ENCODE results near the gene ZDHHC9.

Gene ZDHHC9

DNA sequence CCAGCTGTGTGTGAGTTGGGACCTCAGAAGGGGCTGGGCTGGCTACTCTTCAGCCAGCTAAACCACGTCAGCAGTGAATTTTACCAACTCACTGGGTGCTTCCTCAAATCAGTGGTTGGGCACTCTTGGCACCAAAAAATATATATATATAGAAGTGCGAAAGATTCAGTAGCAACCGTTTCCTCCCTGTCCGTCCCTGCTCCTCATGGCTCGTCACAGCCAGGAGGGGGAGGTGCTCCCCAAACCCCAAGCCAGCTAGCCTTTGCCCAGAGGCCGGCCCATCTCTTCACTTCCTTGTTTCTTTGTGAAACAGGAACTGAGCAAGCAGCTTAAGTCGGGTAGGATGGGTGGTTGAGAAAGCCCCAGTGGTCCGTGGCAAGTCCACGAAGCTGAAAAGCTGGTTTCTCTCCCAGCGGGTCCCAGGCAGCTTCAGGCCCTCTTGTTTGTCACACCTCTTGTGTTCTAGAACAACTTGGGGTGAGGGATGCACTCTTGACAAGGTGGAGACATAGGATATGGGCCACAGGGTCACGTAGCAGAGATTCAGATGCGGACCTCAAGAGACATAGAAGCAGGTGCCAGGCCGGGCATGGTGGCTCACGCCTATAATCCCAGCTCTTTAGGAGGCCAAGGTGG is 70.8 kb downstream of the ZDHHC9 start:
- H3K4me1 Mint-ChIP-seq (ENCODE audit: low read depth), result peaks cover 62% of the 10 kb centered on the region
- H3K27me3 Mint-ChIP-seq (ENCODE audit: low read depth), result no peaks in the 10 kb centered on the region
- H3K9me3 Mint-ChIP-seq, result no peaks in the 10 kb centered on the region
- H3K36me3 Mint-ChIP-seq (ENCODE audit: low read depth), result peaks cover 2% of the 10 kb centered on the region
- peak overlapping the region; percentile 93 for H3K27ac Mint-ChIP-seq
- H3K4me3 Mint-ChIP-seq, result peak overlapping the region; percentile 53
- peak; percentile 47 for DNase-seq (ENCODE audit: low spot score)

DNA sequence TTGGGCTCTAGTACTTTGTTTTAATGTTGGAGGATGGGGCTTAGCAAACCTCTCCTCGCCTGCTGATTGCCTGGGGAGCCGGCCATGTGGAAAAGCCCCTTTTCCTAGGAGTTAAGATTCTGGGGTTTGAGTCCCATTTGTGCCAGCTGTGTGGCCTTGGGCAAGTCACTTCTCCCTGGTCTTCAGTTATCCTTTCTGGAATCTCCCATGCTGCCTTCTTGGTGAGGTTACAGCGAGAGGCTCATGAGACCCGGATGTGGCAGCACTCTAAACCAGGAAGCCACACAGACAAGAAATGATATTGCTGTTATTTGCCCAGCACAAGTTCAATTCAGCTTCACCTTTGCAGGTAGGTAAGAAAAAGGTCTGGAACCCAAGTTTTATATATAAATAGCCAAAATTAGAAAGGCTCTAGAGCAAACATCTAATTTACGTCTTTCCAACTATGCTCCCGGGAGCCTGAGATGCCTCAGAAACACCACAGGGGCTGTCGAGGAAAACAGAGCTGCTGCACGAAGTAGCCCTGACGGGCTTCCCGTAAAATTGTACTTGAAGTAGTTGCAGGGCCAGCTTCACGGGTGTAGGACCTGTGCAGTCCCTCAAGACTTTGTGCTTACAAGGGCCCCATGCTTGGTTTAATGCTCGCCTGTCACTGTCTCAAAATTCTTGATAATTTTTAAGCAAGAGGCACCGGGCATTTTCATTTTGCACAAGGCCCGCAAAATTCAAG is 72.3 kb downstream of the ZDHHC9 start:
- Mint-ChIP-seq H3K4me1 (ENCODE audit: low read depth) (peaks cover 55% of the 10 kb centered on the region), H3K36me3 (ENCODE audit: low read depth) (peaks cover 2% of the 10 kb centered on the region), H3K27me3 (ENCODE audit: low read depth) (no peaks in the 10 kb centered on the region), H3K4me3 (peak overlapping the region; percentile 50), H3K9me3 (no peaks in the 10 kb centered on the region), H3K27ac (peak overlapping the region; percentile 88)
- no peak for DNase-seq (ENCODE audit: low spot score)

DNA sequence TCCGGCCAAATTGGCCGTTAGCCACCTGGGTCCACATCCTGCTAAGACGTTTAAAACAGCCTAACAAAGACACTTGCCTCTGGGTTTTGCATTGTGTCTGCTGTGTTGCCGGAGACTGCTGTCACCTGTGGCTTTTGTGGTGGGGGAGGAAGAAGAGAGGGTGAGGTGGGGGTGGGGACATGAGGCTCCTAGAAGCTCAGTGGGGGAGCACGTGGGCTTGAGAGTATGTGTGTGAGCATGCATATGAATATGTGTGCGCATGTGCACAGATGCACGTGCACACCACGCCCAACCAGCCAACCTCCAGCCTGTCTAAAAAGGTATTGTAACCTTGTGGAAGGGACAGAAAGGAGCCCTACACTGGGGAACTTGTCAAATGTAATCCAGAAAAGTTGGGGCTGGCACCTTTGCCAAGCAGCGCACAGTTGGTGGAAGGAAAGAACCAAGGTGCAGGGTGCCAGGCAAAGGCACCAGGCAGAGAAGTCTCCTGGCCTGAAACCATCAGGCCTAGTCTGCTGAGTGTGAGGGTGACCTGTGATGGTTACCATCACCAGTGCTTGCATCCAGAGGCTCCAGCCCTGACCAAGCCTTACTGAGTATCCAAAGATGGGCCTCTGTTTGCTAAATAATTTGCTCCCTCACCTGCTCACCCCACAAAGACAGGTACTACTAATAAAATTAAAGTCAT is 74.1 kb downstream of the ZDHHC9 start:
- Mint-ChIP-seq H3K4me1 (ENCODE audit: low read depth) (peaks cover 54% of the 10 kb centered on the region), H3K9me3 (no peaks in the 10 kb centered on the region)

DNA sequence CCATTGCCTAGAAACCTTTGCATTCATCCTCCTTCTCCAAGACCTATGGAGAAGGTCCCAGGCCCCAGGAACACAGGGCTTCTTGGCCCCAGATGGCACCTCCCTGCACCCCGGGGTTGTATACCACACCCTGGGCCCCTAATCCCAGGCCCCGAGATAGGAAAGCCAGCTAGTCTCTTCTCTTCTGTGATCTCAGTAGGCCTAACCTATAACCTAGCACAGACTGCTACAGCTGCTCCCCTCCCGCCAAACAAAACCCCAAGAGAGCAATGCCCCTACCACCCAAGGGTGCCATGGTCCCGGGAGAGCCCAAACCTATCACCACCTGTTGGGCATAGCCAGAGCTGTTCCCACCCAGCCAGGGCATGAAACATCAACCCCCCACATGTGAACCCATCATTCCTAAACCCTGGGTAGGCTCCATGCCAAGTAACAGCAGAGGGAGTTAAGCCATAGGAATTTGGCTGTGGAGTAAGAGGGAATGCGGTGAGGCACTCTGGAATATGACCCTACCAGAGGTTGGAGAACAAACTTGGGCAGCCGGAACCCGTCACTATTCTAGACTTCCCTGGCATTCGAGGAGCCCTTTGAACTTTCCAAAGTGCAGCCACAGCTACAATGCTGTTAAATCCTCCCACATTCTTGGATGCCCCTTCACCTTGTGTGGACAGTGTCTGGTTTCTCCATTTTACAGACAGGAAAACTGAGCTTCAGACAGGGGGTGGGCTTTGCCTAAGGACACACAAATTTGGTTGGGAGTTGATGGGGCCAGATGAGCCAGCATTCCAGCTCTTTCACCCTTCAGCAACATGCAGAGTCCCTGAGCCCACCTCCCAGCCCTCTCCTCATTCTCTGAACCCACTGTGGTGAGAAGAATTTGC is 74.9 kb downstream of the ZDHHC9 start:
- H3K9me3 Mint-ChIP-seq, result no peaks in the 10 kb centered on the region
- DNase-seq (ENCODE audit: low spot score), result no peak
- H3K27ac Mint-ChIP-seq, result peak overlapping the region; percentile 93
- H3K27me3 Mint-ChIP-seq (ENCODE audit: low read depth), result no peaks in the 10 kb centered on the region
- H3K36me3 Mint-ChIP-seq (ENCODE audit: low read depth), result peaks cover 2% of the 10 kb centered on the region
- peak overlapping the region; percentile 65 for H3K4me3 Mint-ChIP-seq
- peaks cover 46% of the 10 kb centered on the region for H3K4me1 Mint-ChIP-seq (ENCODE audit: low read depth)

More for the DNA sequence above, 74.1 kb downstream of the ZDHHC9 start:
- DNase-seq (ENCODE audit: low spot score), result peak; percentile 59
- Mint-ChIP-seq H3K27me3 (ENCODE audit: low read depth) (no peaks in the 10 kb centered on the region), H3K27ac (peak overlapping the region; percentile 93), H3K36me3 (ENCODE audit: low read depth) (peaks cover 2% of the 10 kb centered on the region), H3K4me3 (peak overlapping the region; percentile 65)

DNA sequence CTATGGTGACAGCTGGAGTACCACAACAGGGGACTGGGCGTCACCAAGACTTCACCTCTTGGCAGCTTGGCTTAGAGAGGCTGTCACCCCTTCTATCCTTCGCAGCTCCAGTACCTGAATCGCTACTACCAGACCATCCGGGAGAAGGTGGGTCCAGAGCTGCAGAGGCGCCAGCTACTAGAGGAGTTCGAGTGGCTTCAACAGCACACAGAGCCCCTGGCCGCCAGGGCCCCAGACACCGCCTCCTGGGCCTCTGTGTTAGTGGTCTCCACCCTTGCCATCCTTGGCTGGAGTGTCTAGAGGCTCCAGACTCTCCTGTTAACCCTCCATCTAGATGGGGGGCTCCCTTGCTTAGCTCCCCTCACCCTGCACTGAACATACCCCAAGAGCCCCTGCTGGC is 75.5 kb downstream of the ZDHHC9 start:
- no peak for DNase-seq (ENCODE audit: low spot score)
- peak overlapping the region; percentile 93 for H3K27ac Mint-ChIP-seq
- H3K9me3 Mint-ChIP-seq, result no peaks in the 10 kb centered on the region
- H3K27me3 Mint-ChIP-seq (ENCODE audit: low read depth), result no peaks in the 10 kb centered on the region
- H3K4me1 Mint-ChIP-seq (ENCODE audit: low read depth), result peaks cover 42% of the 10 kb centered on the region
- peak overlapping the region; percentile 65 for H3K4me3 Mint-ChIP-seq
- peaks cover 2% of the 10 kb centered on the region for H3K36me3 Mint-ChIP-seq (ENCODE audit: low read depth)

DNA sequence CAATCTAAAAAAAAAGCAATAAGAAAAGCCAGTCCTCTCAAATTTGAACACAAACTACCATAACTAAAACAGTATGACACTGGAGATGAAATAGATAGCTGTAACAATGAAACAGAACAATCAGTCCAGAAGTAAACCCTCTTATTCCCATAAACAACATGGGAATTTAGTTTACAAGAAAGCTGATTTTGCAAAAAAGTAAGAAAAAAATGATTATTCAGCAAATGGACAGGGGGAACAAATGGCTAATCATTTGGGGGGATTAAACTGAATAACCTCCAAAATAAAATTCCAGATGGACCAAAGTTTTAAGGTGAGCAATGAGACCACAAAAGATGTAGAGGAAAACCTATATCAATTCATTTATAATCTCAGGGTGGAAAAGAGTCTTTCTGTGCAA is 80.0 kb downstream of the ZDHHC9 start:
- no peak overlapping the region for H3K4me3 Mint-ChIP-seq
- H3K27me3 Mint-ChIP-seq (ENCODE audit: low read depth), result no peaks in the 10 kb centered on the region
- no peaks in the 10 kb centered on the region for H3K9me3 Mint-ChIP-seq
- no peaks in the 10 kb centered on the region for H3K36me3 Mint-ChIP-seq (ENCODE audit: low read depth)
- H3K4me1 Mint-ChIP-seq (ENCODE audit: low read depth), result peaks cover 39% of the 10 kb centered on the region
- no peak overlapping the region for H3K27ac Mint-ChIP-seq
- no peak for DNase-seq (ENCODE audit: low spot score)

DNA sequence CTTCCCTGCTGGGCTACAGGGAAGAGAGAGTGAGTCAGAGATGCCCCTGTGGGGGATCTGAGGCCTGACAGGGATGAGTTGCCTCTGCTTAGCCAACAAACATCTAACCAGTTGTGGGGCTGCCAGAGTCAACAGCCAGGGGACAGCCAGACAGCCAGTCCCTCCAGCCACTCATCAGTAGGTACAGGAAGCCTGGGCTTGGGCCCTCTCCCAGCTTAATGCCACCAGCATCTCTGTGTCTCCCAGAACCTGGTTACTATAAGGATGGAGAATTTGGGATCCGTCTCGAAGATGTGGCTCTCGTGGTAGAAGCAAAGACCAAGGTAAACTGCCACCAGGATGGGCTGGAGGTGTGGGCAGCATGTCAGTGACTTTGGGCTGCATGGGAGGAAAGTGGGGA is 81.2 kb downstream of the ZDHHC9 start:
- Mint-ChIP-seq H3K9me3 (no peaks in the 10 kb centered on the region), H3K27ac (no peak overlapping the region), H3K4me3 (no peak overlapping the region), H3K36me3 (ENCODE audit: low read depth) (no peaks in the 10 kb centered on the region), H3K4me1 (ENCODE audit: low read depth) (peaks cover 42% of the 10 kb centered on the region), H3K27me3 (ENCODE audit: low read depth) (no peaks in the 10 kb centered on the region)
- DNase-seq (ENCODE audit: low spot score), result no peak

DNA sequence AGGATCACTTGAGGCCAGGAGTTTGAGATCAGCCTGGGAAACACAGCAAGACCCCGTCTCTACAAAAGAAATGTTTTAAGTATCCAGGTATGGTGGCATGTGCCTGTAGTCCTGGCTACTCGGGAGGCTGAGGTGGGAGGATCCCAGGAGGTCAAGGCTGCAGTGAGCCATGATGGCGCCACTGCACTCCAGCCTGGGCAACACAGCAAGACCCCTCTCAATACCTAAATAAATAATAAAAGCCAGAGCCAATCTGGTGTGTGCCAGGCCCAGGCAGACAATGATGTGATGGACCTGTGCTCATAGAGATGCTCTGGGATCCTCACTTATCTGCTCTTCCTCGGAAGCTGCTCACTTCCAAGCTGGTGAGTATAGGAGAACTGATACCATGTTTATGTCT is 82.1 kb downstream of the ZDHHC9 start:
- Mint-ChIP-seq H3K4me1 (ENCODE audit: low read depth) (peaks cover 43% of the 10 kb centered on the region), H3K27me3 (ENCODE audit: low read depth) (no peaks in the 10 kb centered on the region), H3K27ac (no peak overlapping the region), H3K9me3 (no peaks in the 10 kb centered on the region), H3K4me3 (no peak overlapping the region), H3K36me3 (ENCODE audit: low read depth) (no peaks in the 10 kb centered on the region)
- no peak for DNase-seq (ENCODE audit: low spot score)

DNA sequence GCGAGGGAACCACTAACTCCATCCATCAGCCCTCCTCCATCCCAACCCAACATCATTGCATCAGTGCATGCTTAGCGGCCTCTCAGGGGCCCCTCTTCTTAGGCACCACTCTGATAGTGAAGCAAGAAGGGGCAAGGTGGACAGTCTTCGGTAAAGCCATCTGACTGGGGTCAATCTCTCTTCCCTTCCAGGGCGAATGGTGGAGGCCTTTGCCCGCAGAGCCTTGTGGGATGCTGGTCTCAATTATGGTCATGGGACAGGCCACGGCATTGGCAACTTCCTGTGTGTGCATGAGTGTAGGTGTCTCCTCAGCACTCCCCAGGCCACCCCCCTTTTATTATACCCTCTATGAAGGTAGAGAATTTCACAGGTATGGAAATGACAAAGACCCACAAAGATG is 82.7 kb downstream of the ZDHHC9 start:
- Mint-ChIP-seq H3K4me1 (ENCODE audit: low read depth) (peaks cover 46% of the 10 kb centered on the region), H3K27ac (no peak overlapping the region), H3K27me3 (ENCODE audit: low read depth) (no peaks in the 10 kb centered on the region), H3K4me3 (no peak overlapping the region), H3K9me3 (no peaks in the 10 kb centered on the region), H3K36me3 (ENCODE audit: low read depth) (no peaks in the 10 kb centered on the region)
- DNase-seq (ENCODE audit: low spot score), result no peak

DNA sequence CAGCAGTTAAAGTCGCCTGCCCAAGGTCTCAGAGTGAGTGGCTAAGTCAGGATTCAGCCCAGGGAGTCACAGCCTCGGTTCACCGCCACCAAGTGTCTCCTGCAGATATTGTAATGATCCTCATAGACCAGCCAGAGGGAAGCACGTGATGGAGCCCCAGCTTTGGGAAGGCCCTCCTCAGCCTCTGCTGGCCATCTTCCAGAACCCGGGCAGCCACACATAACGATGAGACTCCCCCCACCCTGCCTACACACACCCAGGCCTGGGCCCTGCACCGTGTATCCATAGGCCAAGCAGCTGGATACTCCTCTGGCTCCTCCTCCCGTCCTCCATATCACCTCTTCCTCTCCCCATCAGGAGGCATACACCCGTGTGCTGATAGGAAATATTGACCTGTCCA is 83.5 kb downstream of the ZDHHC9 start:
- Mint-ChIP-seq H3K27ac (peak overlapping the region; percentile 90), H3K36me3 (ENCODE audit: low read depth) (no peaks in the 10 kb centered on the region), H3K4me1 (ENCODE audit: low read depth) (peaks cover 49% of the 10 kb centered on the region), H3K9me3 (no peaks in the 10 kb centered on the region), H3K27me3 (ENCODE audit: low read depth) (no peaks in the 10 kb centered on the region), H3K4me3 (no peak overlapping the region)
- no peak for DNase-seq (ENCODE audit: low spot score)

DNA sequence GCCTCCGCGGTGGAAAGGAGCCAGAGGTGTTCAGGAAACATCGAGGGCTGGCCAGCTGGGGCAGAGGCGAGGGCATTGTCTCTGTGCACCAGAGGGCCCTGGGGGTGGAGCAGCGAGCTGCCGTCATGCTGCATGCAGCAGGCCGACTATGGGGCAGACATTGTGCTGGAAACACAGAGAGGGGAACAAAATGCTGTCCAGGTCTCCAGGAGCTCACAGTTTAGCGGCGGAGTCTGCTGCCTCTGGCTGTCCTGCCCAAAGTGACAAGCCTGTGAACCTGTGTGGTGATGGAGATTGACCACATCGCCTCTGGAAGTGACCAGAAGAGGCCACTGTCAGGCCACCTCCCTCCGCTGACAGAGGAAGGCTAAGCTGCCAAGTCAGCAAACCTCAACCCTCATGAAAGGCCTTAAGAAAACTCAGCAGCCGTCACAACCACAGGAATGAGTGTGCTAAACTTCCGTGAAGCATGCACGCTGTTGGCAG is 84.1 kb downstream of the ZDHHC9 start:
- H3K9me3 Mint-ChIP-seq, result no peaks in the 10 kb centered on the region
- H3K27ac Mint-ChIP-seq, result peak overlapping the region; percentile 90
- peaks cover 53% of the 10 kb centered on the region for H3K4me1 Mint-ChIP-seq (ENCODE audit: low read depth)
- DNase-seq (ENCODE audit: low spot score), result peak; percentile 59
- peak overlapping the region; percentile 38 for H3K4me3 Mint-ChIP-seq
- H3K36me3 Mint-ChIP-seq (ENCODE audit: low read depth), result peaks cover 2% of the 10 kb centered on the region
- no peaks in the 10 kb centered on the region for H3K27me3 Mint-ChIP-seq (ENCODE audit: low read depth)

DNA sequence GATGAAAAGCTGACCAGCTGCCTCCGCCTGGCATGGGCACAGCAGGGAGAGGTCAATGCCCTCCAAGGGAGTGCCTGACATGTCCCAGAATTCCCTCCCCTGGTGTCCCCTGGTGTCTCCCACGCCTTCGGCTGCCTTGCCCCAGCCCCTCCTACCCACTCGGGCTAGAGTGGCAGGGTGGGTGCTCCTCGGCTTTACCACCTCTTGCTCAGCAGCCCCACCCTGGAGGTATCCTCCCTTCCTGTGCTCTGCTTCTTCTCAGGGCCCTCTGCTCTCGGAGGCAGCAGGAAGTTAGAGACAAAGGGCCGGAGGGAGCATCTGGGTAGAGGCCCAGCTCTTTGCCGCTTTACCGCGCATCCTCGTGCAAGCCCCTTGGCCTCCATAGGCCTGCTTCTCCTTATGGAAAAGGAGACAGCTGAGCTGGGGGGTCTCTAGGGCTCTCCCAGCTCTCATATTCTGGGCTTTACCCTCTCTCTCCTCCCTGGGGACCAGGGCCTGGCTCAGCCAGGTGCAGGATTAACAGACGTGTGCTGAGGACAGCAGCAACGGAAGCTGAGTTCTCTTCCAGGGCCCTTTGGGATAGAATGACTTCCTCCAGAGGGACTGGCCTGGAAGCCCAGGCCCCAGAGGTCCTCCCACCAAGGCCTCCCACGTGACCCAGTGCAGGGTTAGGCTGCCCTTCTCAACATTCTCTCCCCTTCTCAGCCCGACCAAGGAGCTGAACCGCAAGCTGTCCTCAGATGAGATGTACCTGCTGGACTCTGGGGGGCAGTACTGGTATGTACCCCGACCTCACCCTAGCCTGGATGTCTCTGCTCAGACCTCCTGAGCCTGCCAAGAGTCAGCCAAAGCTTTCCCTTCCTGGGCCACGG is 87.7 kb downstream of the ZDHHC9 start:
- Mint-ChIP-seq H3K27me3 (ENCODE audit: low read depth) (no peaks in the 10 kb centered on the region), H3K27ac (peak overlapping the region; percentile 55), H3K4me1 (ENCODE audit: low read depth) (peaks cover 61% of the 10 kb centered on the region), H3K4me3 (peak overlapping the region; percentile 50), H3K36me3 (ENCODE audit: low read depth) (peaks cover 2% of the 10 kb centered on the region), H3K9me3 (no peaks in the 10 kb centered on the region)
- DNase-seq (ENCODE audit: low spot score), result no peak

All from T-helper 2 cell treated with Interferon-gamma antibody and Interleukin-4, amounts not matched to agents 5 μg/mL and 100 μg/mL, for 36 hours (primary cell).